Heart left ventricle (tissue), 13 donors: Measurements from ENCODE around the gene F13A1.

Experiments used
- POLR2A ChIP-seq, 2 donors: fragments of 450-650 bp; IDR thresholded peaks; one replicate each; pipeline ENCODE4 v1.6.1; 2017; ENCODE audit warnings: antibody characterized with exemption in 2 of 2, mild to moderate bottlenecking in 2 of 2, moderate library complexity in 2 of 2
- TF ChIP-seq, protein P1 (sequence below), 12 donors: fragments of 200-600 bp; sonication (generic) in 4 of 12; IDR thresholded peaks; one replicate each; pipeline versions ENCODE4 v1.5.0 to v1.8.0; 2018 to 2022; ENCODE audit warnings: antibody characterized with exemption in 12 of 12, mild to moderate bottlenecking in 5 of 12
- donor health status: ischemic (EF 13 %, LVEDD 7.1; RV severe dilation, severe dysfunction).
- donor health status: DM: no; HTN: yes; CAD: no.
- donor health status: DM: no; HTN: no; CAD: no.
- donor health status: ischemic (EF 25% LVEDD 6.9; RV normal size, moderate dysfunction).
- donor health status: ischemic (EF 25% LVEDD 5.7; RV mildly dilated, moderate dysfunction).
- donor health status: ischemic (EF 35%, LVEDD 5.7; RV mildly dilated, moderate dysfunction).
- donor health status: nonischemic (EF 11% LVEDD 7.7; RV severe dilation, severe dysfunction).
- donor health status: DM: yes; HTN: yes; CAD: no.
- donor health status: PGD.
- donor health status: ischemic (EF 29% LVEDD 5.4; RV normal size, mild dysfunction).
- donor health status: nonischemic (EF 23%, LVEDD 6.1; RV moderate dilation, normal function).

DNA sequence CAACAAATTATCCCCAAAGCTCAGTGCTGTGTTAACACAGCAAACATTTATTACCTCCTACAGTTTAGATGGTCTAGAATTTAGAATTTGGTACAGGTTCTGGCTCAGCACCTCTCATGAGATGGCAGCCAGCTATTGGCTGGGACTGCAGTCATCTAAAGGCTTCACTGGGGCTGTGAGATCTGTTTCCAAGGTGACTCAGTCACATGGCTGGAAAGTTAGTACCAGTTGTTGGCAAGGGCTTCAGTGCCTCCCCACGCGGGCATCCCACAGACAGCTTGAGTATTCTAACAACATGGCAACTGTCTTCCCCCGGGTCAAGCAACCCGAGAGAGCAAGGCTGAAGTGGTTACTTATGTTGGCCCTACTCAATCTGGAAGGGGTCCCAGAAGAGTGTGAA is 44.8 kb upstream of the F13A1 start:
- TF ChIP-seq, protein P1, sequence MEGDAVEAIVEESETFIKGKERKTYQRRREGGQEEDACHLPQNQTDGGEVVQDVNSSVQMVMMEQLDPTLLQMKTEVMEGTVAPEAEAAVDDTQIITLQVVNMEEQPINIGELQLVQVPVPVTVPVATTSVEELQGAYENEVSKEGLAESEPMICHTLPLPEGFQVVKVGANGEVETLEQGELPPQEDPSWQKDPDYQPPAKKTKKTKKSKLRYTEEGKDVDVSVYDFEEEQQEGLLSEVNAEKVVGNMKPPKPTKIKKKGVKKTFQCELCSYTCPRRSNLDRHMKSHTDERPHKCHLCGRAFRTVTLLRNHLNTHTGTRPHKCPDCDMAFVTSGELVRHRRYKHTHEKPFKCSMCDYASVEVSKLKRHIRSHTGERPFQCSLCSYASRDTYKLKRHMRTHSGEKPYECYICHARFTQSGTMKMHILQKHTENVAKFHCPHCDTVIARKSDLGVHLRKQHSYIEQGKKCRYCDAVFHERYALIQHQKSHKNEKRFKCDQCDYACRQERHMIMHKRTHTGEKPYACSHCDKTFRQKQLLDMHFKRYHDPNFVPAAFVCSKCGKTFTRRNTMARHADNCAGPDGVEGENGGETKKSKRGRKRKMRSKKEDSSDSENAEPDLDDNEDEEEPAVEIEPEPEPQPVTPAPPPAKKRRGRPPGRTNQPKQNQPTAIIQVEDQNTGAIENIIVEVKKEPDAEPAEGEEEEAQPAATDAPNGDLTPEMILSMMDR (IDR thresholded peaks at IDR 0.05): no peak
- no peak for TF ChIP-seq POLR2A (IDR thresholded peaks at IDR 0.05)
